Activated CD4-positive, alpha-beta T cell treated with anti-CD3 and anti-CD28 coated beads, Interleukin-2, amount 50 U/mL, for 48 hours (primary cell): ENCODE measurements around the gene FAM149A.

Source experiments
- DNase-seq, 2 experiments: peaks; one replicate each; pipeline ENCODE4 v3.0.0-alpha.2; 2020

FAM149A gene

DNA sequence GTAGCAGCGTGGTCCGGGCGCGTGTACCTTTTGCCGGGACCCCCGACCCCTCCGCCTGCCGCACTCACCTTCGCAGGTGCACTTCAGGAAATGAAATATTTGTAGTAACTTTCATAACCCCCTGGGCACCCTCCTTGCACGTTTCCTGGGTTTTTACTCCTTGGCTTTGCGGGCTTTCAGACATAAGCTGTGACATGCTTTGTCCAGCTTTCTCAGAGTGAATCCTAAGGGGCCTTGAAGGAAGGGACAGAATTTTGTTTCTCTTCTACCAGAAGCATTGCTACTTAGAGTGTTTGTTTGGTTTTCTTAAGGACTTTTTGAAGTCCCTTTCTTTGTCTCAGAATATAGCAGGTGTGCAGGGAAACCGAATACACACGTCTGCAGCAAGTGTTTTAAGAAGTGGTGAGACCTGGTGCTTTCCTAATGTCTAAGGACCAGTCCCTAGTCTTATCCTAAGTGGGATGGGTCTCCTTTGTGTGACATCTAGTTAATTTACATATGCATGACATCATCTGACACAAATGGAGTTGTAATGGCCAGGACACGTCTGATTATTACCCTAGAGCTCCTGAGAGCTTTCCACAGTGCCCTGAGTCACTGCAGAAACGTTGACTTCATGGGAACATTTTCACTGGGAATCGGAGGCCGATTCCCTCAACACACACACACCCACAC is 1.3 kb downstream of the FAM149A start:
- peak in 1 of 2 experiments; percentile 8 for DNase-seq

- no peak for DNase-seq
Observed at GRCh38 chr4:186107947-186108346, 3.4 kb downstream of the FAM149A start.

DNA sequence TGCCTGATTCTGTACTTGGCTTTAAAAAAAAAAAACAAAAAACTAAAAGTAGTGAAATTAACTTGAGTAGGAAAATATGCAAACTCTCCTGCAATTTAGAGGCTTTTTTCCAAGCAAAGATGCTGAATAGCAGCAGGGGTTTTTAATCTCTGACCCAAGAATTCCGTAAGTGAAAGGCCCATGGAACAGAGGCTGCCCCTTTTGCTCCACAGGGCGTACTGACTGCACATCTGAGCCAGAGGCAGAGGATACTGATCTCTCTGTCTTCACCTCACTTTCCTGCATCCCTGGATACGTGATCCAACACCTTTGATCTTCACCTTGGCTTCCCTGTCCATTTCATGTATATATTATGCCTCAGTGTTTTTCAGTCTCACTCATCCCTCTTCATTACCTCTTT is 3.9 kb downstream of the FAM149A start:
- DNase-seq = no peak

DNA sequence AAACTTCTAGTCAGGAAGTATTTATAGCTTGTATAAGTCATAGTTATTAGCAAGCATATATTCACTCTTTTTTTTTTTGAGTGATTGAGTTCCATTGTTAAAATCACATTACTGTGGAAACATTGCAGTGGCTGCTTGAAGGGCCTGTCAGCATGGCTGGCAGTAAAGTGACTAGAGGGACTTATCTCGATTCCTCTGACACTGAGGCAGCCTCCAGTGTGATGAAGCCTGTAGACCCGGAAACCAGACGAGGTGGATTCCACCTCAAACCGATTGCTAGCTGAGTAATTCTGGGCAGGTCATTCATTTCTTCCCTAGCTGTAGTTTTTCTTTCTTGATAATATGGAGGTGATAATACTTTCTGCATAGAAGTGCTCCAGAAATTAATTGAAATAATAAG is 4.7 kb downstream of the FAM149A start:
- no peak for DNase-seq

DNA sequence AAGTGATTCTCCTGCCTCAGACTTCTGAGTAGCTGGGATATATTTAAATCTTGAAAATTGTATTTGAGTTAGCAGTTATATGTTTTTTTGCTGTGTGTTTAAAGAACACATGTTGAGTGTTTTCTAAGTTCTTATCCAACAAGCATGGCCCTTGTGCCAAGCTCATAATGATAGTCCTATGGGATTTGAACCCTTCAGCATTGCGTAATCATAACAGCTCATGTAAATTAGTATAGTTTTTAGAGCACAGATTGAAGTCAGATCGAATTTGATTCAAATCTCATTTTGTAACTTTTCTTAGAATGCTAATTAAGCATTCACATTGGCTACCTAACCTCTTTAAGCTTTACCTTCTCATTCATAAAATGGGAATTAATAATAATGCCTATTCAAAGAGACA is 12.2 kb downstream of the FAM149A start:
- no peak for DNase-seq

DNA sequence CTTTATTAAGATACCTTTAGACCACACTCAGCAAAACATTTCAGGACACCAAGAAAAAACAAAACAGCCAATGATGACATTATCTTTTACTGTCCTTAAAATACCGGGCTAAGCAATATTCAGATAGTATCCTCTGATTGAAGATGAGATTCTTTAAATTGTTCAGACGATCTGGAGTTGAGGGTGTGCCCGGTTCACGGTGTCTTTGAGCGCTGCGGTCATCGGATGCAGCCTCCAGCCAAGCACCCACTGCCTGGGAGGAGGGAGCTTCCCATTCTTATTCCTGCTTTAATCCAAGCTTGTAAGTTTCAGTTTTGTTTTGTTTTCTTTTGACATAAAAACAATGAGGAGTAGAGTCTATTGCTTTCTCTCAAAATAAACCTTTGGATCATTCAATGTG is 14.1 kb downstream of the FAM149A start:
- DNase-seq = no peak

GRCh38 chr4:186121057-186121456 is 16.6 kb downstream of the FAM149A start:
- DNase-seq = no peak

DNA sequence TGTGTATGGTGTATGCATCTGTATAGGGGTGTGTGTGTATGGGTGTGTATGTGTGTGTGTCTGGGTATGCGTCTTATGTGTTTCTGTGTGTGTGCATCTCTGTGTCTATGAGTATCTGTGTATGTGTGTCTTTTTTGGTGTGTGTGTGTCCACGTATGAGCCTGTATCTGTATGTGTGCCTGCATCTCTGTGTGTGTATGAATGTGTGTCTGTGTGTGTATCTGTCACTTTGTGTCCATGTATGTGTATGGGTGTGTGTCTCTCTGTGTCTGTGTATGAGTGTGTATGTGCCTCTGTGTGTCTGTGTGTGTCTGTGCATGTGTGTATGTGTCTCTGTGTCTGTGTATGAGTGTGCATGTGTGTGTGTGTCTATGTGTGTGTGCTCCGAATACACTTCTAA is 24.3 kb downstream of the FAM149A start:
- DNase-seq = no peak

- no peak for DNase-seq
Observed at GRCh38 chr4:186131935-186132334, 27.4 kb downstream of the FAM149A start.

DNA sequence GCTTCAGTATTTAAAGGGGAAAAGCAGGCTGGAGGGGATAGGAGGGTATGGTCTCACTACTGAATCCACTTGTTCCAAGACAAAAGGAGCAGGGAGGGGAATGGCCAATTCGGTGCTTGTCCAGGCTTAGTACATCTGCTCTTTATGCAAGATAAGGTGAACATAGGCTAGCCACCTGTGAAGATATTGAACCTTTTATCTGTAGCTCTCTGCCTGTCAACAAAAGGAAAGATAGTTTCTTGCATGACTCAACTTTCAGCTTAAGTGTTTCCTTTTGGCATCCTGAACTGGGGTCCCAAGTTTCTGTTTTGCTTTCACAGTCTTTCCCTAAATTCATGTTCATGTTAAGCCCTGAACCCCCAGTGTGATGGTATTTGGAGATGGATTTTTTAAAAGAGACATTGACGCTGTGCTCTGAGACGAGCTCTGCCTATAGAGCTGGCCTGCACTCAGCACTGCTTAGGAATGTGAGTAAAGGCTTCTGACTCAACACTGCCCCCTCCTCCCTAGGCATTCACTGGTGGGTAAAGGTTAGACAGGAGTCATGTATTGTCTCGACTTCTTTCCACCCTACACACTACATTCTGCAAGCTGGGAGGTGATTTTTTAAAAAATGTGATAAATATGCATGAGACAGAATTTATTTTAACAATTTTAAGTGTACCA is 28.2 kb downstream of the FAM149A start:
- DNase-seq = no peak

- DNase-seq = no peak
Observed at GRCh38 chr4:186134257-186134656, 29.8 kb downstream of the FAM149A start.

GRCh38 chr4:186134861-186135260 is 30.4 kb downstream of the FAM149A start:
- no peak for DNase-seq

GRCh38 chr4:186137196-186137794 is 32.8 kb downstream of the FAM149A start:
- DNase-seq = no peak

- peak; percentile 27 to 30 for DNase-seq
Observed at GRCh38 chr4:186144198-186144945, 39.9 kb downstream of the FAM149A start.

DNA sequence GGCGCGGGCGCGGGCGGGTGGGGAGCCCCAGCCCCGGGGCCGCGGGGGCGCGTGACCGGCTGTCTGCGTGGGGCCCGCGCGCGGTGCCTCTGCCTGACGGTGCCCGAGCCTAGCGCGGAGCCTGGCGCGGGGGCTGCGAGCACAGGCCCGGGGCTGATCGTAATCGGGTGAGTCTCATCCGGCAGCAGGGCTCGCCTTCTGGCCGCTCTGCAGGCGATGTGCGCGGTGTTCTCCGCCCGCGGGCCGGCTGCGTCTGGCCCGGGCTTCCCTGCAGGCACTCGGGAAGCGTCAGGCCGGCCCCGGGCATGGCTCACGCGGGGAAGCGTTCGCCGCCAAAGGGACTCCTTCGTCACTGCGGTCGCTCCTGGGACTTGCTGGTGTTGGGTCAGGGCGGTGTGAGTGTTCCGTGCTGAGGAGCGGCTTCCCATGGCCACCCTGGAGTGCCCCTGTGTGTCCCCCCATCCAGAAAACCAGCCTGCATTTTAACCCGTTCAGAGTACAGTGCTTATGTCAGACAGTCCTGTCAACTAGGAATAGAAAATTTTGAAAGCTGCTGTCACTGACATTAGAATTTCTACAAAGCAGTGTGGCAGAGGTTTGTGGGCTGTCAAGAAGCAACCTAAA is 40.6 kb downstream of the FAM149A start:
- DNase-seq = peak; percentile 33 to 34

DNA sequence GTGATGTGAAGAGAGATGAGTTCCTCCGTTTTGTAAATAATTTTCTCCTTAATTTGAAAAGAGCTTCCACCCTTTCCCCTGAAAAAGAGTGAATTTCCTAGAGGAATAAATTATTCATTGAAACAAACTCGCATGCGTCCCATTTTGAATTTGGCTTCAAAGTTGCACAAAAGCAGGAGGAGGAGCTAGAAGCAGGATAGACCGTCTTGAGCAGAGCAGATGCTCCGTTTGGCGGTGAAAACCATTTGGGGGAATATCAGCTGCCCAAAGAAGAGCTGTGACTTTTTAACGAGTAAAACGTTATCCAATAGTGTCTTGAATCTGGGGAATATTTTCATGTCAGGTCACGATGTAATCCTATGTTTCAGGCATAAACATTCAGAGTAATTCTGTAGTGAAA is 42.0 kb downstream of the FAM149A start:
- DNase-seq = no peak

DNA sequence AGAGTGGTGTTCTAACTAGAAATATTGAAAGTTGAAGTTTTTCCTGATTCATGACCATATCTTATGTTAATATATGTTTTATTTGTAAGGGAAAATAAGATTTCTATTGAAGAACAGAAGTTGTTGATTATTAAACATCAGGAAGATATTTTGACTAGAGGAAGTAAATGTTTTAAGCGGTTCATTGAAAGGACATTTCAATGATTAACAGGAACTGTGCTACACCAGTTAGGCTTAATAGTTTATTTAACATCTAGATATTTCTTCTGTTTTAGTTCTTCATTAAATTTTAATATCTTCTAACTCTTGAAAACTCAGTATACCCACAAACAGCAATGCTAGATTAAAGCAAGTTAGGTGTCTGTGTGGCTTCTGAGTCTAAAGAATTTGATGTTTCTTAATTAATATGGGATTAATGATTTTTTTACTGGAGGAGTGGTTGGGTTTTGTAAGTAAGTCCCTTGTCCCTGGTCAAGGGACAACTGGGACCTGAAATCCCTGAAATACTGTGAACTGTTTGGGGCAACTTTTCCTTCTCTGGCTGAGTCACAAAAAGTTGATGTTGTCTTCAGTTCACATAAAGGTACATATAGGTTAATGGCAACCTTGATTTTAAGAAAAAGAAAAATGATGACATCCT is 44.0 kb downstream of the FAM149A start:
- DNase-seq = no peak

DNA sequence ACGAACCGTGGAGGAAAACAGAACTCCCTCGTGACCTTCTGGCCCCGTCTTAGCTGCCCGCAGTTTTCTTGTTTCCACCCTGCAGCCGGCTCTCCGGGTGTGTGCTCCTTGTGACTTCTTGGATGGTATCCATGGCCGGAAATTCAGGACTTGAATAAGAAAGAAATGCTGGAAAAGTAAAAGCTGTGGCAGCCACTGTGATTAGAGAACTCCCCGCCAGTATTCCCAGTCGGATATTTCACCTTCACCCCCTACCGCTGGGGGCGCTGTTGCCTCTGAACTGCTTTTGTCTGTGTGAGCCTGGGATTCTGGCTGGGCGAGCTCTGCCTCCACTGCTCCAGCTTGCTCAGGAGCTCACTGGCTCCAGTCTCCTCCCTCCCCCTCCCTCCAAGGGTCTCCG is 45.4 kb downstream of the FAM149A start:
- no peak for DNase-seq

DNA sequence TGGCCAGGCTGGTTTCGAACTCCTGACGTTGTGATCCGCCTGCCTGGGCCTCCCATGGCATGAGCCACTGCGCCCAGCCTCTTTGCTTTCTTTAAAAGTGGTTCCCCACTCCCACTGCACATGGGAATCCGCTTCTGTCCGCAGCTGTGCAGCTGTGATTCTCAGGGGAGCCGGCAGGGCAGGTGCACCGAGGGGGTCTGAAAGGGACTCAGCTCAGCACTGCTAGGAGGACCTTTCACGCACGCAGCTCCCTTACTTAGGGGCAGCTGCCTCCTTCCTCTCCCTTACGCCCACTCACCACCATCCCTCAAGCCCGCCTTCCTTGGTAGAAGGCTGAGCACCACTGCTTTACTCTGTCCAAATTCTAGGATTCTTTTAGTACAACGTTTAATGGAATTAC is 46.4 kb downstream of the FAM149A start:
- DNase-seq = no peak

GRCh38 chr4:186151499-186151898 is 47.0 kb downstream of the FAM149A start:
- no peak for DNase-seq

DNA sequence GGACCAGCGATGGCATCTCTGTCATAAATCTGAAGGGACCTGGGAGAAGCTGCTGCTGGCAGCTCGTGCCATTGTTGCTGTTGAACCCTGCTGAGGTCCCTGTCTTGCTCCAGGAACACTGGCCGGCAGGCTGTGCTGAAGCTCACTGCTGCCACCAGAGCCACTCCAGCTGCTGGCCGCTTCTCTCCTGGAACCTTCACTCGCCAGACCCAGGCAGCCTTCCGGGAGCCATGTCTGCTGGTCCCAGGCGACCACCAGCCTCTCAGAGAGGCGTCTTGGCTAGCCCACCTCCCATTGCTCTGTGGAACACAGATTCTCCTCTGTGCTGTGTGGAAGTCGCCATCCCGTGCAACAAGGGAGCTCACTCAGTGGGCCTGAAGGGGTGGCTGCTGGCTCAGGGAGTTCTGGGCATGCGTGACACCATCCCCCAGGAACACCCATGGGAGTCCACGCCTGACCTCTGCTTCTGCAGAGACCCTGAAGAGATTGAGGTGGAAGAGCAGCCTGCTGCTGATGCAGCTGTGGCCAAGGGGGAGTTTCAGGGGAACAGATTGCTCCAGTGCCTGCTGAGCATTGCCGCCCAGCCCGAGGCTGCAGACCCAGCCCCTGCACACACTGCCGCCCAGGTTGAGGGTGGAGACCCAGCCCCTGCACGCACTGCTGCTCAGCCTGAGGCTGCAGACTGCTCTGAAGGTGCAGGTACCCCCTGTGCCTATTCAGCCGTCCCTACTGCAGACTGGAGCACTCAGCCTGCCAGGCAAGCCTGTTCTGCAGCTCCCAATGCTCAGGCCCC is 53.7 kb downstream of the FAM149A start:
- DNase-seq = no peak

DNA sequence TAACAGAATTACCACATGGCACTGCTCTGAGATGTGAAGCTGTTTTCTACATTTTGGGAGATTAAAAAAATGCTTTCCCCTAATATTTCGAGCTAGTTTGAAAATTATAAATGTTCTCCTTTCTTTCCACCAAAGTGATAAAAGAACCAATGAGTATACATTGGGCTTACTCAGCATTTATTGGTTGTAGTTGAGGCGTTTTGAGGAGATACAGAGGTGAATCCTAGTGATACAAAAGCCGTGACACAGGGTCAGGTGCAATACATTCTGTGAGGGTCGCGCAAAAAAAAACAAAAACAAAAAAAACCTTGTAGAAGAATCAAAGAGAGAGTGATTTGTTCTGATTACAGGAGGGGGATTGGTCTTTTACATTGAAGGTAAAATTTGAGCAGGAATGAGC is 54.5 kb downstream of the FAM149A start:
- DNase-seq = no peak
